Panc1 (cell line): ENCODE measurements around the gene KLHDC10. TPM values are rescaled to one million over a fixed set of nuclear protein-coding genes. Genes with fewer than 3 reads are reported as not detected.

Source experiments
- ATAC-seq: fragments of 200-7000 bp; cut with Tn5 transposase; 2 replicates; pipeline ENCODE4 v1.9.1; 2020; ENCODE audit warnings: mild to moderate bottlenecking, moderate library complexity
- BruUV-seq: library from RNA; stranded (reverse); fragments of 400-500 nt; replicated peaks from 2 replicates; lab custom pipeline; 2021; lab: Mats Ljungman, UMichigan
- CTCF ChIA-PET: fragments of 300-600 bp; sonication (Branson Sonifier 250); formaldehyde crosslinking; loops from one replicate; lab custom pipeline; 2022; ENCODE audit warnings: antibody characterized with exemption; lab: Charles Lee
- POLR2A ChIA-PET: fragments of 300-600 bp; sonication (Branson Sonifier 250); formaldehyde crosslinking; loops from one replicate; lab custom pipeline; 2022; ENCODE audit warnings: antibody characterized with exemption; lab: Charles Lee
- DNase-seq: peaks from one replicate; pipeline ENCODE4 v3.0.0-alpha.2; 2010; ENCODE audit warnings: low read depth, low spot score
- H3K27ac ChIP-seq: 2 replicates; pipeline ENCODE4 v1.5.1; 2011; ENCODE audit warnings: mild to moderate bottlenecking, low read length, inconsistent platforms
- H3K27me3 ChIP-seq: fragments of 200-500 bp; sonication (Bioruptor generic); 2 replicates; pipeline ENCODE4 v1.6.0; 2014; ENCODE audit warnings: low read length, inconsistent platforms; ENCODE audit not compliant: control insufficient read depth, insufficient read depth
- H3K36me3 ChIP-seq: fragments of 200-500 bp; sonication (Bioruptor generic); 2 replicates; pipeline ENCODE4 v1.5.1; 2014; ENCODE audit warnings: inconsistent platforms, mild to moderate bottlenecking, low read length, moderate library complexity; ENCODE audit not compliant: control insufficient read depth, insufficient read depth
- H3K4me1 ChIP-seq: 2 replicates; pipeline ENCODE4 v1.5.1; 2011; ENCODE audit warnings: inconsistent platforms, mild to moderate bottlenecking, low read length, moderate library complexity; ENCODE audit not compliant: control insufficient read depth, insufficient read depth
- H3K4me3 ChIP-seq, 2 experiments: 2 replicates each; pipeline ENCODE4 v1.5.1; 2011 to 2012; ENCODE audit warnings: low read depth in 2 of 2, low read length in 2 of 2, mild to moderate bottlenecking in 2 of 2, inconsistent platforms in 1 of 2, moderate library complexity in 1 of 2
- H3K9me3 ChIP-seq: fragments of 200-500 bp; sonication (Bioruptor generic); 2 replicates; pipeline ENCODE4 v1.5.1; 2014; ENCODE audit warnings: low read depth, mild to moderate bottlenecking, inconsistent platforms, low read length, moderate library complexity; ENCODE audit not compliant: control insufficient read depth, insufficient read depth
- POLR2AphosphoS5 ChIP-seq: IDR thresholded peaks from 2 replicates; pipeline ENCODE4 v1.6.1; 2012; ENCODE audit warnings: mild to moderate bottlenecking, low read depth, low read length, moderate library complexity
- SIN3A ChIP-seq: IDR thresholded peaks from 2 replicates; pipeline ENCODE4 v1.6.1; 2012; ENCODE audit warnings: low read depth, mild to moderate bottlenecking, low read length, moderate library complexity, borderline replicate concordance; ENCODE audit not compliant: insufficient read depth
- TCF7L2 ChIP-seq: IDR thresholded peaks from 2 replicates; pipeline ENCODE4 v1.6.1; 2011; ENCODE audit warnings: mild to moderate bottlenecking, low read depth, low read length, inconsistent platforms
- in situ Hi-C: cut with HindIII; loops from 2 replicates; pipeline ENCODE4 v1.10.0; 2016; ENCODE audit warnings: low sequenced_read_pairs, low pct_unique_long_range_greater_than_20kb
- intact Hi-C: fragments of 100-400 bp; cut with micrococcal nuclease; formaldehyde crosslinking; loops from one replicate; pipeline ENCODE4 v1.10.0; 2022; ENCODE audit not compliant: unreplicated experiment
- total RNA-seq: library from RNA; stranded (reverse); gene quantifications from one replicate; pipeline ENCODE4 v1.2.1, GENCODE V29; 2021; ENCODE audit not compliant: unreplicated experiment
- TF ChIP-seq, protein P1 (sequence below): fragments of 450-650 bp; IDR thresholded peaks from 2 replicates; pipeline ENCODE4 v1.5.1; 2017; ENCODE audit warnings: mild to moderate bottlenecking
- TF ChIP-seq, protein P2 (sequence below), 2 experiments: IDR thresholded peaks; 2 replicates each; pipeline ENCODE4 v1.6.1; 2011 to 2012; ENCODE audit warnings: low read depth in 2 of 2, control low read depth in 1 of 2, low read length in 1 of 2, mild to moderate bottlenecking in 1 of 2, moderate library complexity in 1 of 2; ENCODE audit not compliant: insufficient read depth in 1 of 2

Gene KLHDC10
- total RNA-seq, 1 experiment from 2014 or later: 26.7 TPM

DNA sequence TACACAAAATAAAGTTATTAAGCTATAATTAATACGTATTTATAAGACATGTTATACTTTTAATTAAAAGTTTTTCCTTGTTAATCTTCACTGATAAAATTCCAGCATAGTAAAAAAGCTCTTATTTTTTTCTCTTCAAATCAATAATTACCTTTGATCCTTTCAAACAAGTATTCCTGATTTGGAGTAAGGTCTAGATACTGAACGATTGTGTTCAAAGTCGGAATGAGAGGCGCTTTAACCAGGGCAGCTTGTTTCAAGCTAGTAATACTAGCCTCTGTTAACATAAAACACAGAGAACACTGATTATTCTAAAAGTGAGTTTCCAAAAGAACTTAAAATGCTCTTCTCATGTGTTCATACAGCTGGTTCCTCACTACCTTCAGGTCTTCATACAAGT is 107.9 kb downstream of the KLHDC10 start:
- no peak overlapping the region for H3K4me3 ChIP-seq
- TF ChIP-seq POLR2AphosphoS5 (no peak), SIN3A (no peak), TCF7L2 (no peak)
- TF ChIP-seq, protein P1, sequence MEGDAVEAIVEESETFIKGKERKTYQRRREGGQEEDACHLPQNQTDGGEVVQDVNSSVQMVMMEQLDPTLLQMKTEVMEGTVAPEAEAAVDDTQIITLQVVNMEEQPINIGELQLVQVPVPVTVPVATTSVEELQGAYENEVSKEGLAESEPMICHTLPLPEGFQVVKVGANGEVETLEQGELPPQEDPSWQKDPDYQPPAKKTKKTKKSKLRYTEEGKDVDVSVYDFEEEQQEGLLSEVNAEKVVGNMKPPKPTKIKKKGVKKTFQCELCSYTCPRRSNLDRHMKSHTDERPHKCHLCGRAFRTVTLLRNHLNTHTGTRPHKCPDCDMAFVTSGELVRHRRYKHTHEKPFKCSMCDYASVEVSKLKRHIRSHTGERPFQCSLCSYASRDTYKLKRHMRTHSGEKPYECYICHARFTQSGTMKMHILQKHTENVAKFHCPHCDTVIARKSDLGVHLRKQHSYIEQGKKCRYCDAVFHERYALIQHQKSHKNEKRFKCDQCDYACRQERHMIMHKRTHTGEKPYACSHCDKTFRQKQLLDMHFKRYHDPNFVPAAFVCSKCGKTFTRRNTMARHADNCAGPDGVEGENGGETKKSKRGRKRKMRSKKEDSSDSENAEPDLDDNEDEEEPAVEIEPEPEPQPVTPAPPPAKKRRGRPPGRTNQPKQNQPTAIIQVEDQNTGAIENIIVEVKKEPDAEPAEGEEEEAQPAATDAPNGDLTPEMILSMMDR: no peak
- TF ChIP-seq, protein P2, sequence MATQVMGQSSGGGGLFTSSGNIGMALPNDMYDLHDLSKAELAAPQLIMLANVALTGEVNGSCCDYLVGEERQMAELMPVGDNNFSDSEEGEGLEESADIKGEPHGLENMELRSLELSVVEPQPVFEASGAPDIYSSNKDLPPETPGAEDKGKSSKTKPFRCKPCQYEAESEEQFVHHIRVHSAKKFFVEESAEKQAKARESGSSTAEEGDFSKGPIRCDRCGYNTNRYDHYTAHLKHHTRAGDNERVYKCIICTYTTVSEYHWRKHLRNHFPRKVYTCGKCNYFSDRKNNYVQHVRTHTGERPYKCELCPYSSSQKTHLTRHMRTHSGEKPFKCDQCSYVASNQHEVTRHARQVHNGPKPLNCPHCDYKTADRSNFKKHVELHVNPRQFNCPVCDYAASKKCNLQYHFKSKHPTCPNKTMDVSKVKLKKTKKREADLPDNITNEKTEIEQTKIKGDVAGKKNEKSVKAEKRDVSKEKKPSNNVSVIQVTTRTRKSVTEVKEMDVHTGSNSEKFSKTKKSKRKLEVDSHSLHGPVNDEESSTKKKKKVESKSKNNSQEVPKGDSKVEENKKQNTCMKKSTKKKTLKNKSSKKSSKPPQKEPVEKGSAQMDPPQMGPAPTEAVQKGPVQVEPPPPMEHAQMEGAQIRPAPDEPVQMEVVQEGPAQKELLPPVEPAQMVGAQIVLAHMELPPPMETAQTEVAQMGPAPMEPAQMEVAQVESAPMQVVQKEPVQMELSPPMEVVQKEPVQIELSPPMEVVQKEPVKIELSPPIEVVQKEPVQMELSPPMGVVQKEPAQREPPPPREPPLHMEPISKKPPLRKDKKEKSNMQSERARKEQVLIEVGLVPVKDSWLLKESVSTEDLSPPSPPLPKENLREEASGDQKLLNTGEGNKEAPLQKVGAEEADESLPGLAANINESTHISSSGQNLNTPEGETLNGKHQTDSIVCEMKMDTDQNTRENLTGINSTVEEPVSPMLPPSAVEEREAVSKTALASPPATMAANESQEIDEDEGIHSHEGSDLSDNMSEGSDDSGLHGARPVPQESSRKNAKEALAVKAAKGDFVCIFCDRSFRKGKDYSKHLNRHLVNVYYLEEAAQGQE (IDR thresholded peaks at IDR 0.05; ENCODE audit: insufficient read depth in 1 of 2, low read depth in 2 of 2, low read length in 1 of 2): no peak
- DNase-seq: no peak
- in situ Hi-C loops: no loop called here
- ChIA-PET CTCF (interaction anchor here (0.5 kb wide), 1 partner anchor 168 kb away, joined by 4 read pairs; no protein-coding TSS in a partner anchor), POLR2A (interaction anchor here (0.6 kb wide), 1 partner anchor 1404 kb away, joined by 7 read pairs; no protein-coding TSS in a partner anchor)
- H3K27ac ChIP-seq: no peak overlapping the region
- intact Hi-C loops: no loop called here
- no peaks in the 10 kb centered on the region for H3K4me1 ChIP-seq
- no peaks in the 10 kb centered on the region for H3K27me3 ChIP-seq
- ATAC-seq: no peak
- peaks cover 17% of the 10 kb centered on the region for H3K36me3 ChIP-seq
- H3K9me3 ChIP-seq: no peaks in the 10 kb centered on the region
- BruUV-seq: no TSS peak

DNA sequence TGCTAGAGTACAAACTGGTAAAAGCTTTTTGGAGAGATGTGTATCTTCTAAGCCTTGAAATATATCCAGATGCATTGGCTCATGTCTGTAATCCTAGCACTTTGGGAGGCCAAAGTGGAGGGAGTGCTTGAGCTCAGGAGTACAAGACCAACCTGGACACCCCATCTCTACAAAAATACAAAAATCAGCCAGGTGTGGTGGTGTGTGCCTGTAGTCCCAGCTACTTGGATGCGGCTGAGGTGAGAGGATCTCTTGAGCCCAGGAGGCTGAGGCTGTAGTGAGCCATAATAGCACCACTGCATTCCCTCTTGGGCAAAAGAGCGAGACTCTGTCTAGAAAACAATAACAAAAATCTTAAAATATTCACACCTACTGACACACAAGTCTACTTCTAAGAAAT is 109.3 kb downstream of the KLHDC10 start:
- Histone ChIP-seq H3K9me3 (no peaks in the 10 kb centered on the region), H3K4me3 (no peak overlapping the region), H3K4me1 (no peaks in the 10 kb centered on the region), H3K27me3 (no peaks in the 10 kb centered on the region), H3K27ac (no peak overlapping the region), H3K36me3 (peaks cover 17% of the 10 kb centered on the region)
- no TSS peak for BruUV-seq
- ATAC-seq: no peak
- ChIA-PET CTCF (no interaction called here), POLR2A (no interaction called here)
- no peak for DNase-seq
- in situ Hi-C loops (no loop called here), intact Hi-C loops (no loop called here)
- TF ChIP-seq, protein P1: no peak
- TF ChIP-seq POLR2AphosphoS5: no peak
- TF ChIP-seq SIN3A: no peak
- no peak for TF ChIP-seq TCF7L2
- TF ChIP-seq, protein P2 (IDR thresholded peaks at IDR 0.05; ENCODE audit: insufficient read depth in 1 of 2, low read depth in 2 of 2, low read length in 1 of 2): no peak
